GM18909 (cell line): ENCODE measurements around the gene GUCA1A.
A peak's percentile ranks its signal among the peaks of the same experiment; 100 is the strongest.
"Not testable (repeated sequence)": the region's sequence is repeated elsewhere in the genome, so short reads cannot be mapped to it uniquely, and the experiment has no call there.

Experiments used
- ATAC-seq: cut with Tn5 transposase; IDR thresholded peaks from one replicate; pipeline ENCODE4 v1.9.1; 2021; ENCODE audit warnings: mild to moderate bottlenecking; ENCODE audit not compliant: unreplicated experiment, poor library complexity

The GUCA1A gene

DNA sequence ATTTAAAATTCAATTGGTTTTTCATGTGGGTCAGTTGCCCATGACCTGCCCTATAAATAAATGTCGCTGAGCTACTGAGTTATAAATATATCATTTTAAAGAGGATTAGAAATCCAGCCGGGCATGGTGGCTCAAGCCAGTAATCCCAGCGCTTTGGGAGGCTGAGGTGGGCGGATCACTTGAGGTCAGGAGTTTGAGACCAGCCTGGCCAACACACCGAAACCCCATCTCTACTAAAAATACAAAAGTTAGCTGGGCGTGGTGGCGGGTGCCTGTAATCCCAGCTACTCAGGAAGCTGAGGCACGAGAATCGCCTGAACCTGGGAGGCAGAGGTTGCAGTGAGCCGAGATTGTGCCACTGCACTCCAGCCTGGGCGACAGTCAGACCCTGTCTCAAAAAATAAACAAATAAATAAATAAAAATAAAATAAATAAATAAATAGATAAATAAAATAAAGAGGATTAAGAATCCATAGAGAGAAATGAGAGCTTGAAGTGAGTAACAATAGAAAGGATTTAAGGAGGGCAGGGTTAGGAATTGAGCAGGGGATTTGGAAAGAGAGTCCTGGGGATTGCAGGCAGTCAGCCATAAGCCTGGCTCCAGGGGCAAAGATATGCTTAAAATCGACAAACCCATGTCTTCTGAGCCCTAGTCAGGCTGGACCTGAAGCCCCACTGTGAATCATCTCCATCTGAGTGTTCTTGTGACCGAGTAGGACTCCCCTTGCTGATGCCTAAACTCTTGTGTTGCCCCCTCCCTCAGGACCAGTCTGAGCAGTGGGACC, 29.2 kb downstream of the GUCA1A start:
- not testable (repeated sequence) for ATAC-seq

DNA sequence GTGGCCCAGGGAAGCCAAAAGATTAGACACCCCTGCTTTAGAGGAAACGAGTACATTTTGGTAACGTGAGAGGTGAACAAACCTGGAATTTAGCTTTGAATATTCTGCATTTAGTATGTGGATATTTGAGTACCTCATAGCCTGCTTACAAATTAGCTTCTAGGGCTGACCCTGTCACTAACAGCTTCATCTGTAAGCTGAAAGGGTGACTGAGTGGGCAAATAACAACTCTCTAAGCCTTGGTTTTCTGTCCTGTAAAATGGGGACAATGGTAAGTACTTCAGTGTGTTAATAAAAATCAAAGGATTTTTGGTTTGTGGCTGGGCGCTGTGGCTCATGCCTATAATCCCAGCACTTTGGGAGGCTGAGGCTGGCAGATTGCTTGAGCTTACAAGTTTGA, 30.0 kb downstream of the GUCA1A start:
- ATAC-seq = no peak

DNA sequence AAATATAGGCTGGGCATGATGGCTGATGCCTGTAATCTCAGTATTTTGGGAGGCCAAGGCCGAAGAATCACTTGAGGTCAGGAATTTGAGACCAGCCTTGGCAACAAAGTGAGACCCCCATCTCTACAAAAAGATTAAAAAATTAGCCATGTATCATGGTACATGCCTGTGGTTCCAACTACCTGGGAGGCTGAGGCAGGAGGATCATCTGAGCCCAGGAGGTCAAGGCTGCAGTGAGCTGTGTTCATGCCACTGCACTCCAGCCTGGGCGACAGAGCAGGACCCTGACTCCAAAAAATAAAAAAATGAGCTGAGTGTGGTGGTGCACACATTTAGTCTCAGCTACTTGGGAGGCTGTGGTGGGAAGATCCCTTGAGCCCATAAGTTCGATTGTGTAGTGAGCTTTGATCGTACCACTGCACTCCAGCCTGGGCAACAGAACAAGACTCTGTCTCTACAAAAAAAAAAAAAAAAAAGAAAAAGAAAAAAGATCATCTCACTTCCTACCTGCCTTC, 31.7 kb downstream of the GUCA1A start:
- ATAC-seq = no peak

DNA sequence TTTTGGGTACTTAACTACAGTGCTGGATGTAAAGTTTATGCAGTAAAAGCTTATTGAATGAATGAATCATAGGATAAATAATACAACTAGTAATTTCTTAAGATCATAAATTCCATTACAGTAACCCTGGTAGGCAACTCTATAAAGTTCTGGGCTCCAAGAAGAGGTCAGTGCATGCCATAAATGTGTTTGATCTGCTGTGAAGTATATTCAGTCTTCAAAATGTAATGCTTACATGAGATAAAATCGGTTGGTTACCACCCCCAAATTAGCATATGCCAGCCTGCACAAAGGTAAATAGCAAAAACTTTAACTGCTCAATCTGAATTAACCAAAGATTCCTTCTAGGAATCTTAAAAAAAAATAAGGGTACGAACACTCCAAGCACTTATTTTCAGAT, 34.4 kb downstream of the GUCA1A start:
- not testable (repeated sequence) for ATAC-seq

DNA sequence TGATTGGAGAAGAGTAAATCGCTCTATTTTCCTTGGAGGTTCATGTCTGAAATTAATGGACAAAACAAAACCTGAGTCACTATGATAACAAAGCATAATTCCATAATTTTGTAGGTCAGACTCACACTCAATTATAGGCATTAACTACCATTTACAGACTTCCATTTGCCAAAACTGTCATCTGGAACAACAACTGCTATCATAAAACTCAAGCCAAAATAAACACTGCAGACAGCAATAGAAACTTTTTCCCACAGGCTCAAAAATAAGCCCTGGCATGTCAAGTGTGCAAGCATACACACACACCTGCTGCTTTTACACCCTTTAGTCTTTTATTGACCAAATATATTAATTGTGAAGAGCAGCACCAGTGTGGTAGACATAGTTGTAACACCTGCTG, 37.4 kb downstream of the GUCA1A start:
- ATAC-seq = no peak

DNA sequence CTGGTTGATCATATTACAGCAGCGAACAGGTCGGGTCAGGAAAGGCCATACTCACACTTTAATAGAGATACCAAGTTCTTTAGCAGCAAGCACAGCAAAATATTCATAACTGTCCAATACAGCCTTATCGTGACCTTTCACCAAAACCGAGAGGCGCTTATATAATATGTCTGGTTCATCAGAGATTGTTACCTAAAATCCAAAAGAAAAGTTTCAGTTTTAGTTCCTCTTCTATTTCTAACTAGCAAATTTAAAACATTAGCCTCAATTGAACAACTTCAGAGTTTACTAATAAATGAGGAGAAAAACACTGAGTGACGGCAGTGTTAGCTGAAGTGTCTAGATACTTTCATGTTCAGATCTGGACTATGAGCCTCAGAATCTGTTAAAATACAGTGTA, 38.6 kb downstream of the GUCA1A start:
- ATAC-seq = no peak

DNA sequence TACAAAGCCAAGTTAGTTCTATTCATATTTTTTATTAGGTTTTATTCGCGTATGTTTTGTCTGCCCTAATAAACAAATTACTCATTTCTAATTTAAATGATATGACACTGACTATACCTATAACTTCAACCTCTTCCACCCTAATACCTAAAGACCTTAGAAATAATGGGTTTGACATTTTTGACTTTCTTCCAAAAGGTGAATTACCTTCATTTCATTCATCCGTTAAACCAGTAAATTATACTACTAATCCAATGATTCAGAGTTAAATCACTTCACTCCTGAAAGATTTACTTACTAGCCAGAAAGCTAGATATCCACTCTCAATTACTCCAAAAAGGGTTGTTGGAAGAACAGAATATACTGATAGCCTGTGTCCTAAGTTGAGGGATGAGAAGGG, 39.3 kb downstream of the GUCA1A start:
- no peak for ATAC-seq

DNA sequence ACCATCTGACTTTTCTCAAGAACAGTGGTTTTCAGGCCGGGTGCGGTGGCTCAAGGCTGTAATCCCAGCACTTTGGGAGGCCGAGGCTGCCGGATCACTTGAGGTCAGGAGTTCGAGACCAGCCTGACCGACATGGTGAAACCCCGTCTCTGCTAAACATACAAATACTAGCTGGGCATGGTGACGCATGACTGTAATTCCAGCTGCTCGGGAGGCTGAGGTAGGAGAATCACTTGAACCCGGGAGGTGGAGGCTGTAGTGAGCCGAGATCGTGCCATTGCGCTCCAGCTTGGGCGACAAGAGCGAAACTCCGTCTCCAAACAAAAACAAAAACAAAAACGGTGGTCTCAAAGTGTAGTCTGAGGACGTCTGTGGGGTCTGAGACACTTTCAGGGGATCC, 43.3 kb downstream of the GUCA1A start:
- ATAC-seq = not testable (repeated sequence)

DNA sequence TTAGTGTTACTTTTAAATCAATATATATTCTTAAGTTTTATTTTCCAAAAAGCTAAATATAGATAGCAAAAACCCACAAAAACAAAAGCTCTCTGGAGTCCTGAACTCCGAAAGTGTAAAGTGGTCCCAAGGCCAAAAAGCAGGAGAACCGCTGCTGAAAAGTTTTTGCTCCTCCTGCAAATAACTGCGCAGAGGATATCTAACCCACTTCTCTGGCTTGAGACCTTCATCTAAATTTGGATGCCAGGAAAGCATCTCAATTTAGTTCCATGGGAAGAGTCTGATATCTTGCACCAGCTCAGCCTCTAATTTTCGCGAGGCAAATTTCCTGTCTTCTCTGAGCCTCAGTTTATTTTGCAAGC, 44.0 kb downstream of the GUCA1A start:
- no peak for ATAC-seq

DNA sequence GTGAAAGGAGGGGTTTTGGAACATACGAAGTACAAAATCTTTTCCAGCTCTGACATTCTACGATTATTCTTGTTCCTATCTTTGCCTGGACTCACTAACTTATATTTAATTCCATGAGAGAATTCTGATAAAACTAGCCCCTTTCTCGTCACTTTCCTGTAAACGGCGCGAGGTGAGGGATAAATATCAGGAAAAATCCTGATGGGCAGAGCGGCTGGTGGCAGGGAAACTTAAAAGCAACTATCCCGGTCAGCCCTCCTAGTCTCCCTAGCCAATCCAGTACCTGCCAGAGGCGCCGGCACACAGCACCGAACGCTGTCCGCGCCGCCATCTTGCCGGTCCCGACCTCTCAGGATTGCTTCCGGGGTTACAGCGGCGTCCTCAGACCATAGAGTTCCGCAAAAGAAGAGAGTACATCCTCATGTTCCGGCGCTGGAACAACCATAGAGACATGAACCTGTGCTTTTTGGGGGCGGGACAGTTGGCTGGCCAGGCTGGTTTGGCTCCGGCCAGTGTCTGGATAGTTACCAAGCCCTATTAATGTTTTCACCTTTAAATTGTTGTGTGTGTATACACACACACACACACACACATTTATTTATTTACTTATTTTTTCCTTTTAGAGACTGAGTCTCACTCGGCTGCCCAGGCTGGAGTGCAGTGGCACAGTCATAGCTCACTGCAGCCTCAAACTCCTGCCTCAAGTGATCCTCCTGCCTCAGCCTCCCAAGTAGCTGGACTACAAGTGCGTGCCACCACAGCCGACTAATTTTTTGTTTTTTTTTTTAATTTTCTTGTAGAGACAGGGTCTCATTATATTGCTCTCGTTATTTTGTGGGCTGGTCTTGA, 44.6 kb downstream of the GUCA1A start, which contains the start of gene MRPS10:
MRPS10 (minus strand) TSS at position 343 of the 849 bp plus-strand sequence; CDS start at position 331, 12 bp downstream.
- peak; percentile 95 for ATAC-seq

DNA sequence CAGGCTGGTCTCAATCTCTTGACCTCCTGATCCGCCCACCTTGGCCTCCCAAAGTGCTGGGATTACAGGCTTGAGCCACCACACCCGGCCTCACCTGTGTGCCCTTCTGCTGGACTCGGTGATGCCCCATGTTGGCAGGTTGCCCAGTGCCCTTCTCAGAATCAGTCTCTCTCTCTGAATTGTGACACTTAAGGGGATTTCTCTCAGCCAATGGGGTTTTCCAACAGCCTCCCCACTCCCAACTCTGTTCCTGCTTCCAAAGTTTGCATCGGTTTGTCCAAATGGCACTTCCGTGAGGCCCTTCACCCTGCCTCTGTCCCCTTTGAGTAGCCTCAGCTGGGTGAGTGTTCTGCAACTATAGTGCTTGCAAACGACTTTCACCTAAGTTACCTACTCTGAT, 47.6 kb downstream of the GUCA1A start:
- ATAC-seq = no peak

DNA sequence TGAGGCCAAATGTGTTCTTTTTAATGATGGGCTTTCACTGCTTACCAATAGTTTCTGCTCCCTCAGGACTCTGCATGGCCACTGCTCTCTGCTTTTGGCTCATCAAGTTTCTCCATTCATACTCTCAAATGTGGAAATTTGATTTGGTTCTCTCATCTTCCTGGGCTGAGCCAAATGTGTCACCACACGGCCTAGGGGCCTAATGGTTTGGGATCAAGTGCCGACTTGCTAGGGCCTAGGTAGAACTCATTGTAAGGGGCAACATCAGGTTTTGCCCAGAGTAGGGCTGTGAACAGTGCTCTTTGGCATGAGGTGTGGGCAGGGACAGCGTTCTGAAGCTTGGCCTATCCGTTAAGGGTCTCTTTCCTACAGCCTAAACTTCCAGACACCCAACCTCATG, 48.4 kb downstream of the GUCA1A start:
- no peak for ATAC-seq

DNA sequence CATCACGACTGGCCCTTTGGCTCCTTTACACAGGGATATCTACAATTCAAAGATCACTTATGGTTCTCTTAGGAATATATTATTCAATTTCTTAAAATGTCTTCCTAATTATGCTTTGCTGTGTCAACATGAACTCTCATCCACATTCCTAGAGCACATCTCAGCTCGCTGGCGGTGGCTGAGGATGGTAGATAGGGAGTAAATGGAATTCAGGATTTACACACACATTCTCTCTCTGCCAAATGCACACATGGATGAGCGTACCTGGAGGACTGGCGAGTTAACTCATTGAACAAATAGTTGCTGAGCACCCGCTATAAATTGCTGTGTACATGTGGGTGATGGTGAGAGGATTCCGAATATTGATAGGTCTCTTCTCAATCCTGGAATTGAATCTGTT, 49.3 kb downstream of the GUCA1A start:
- no peak for ATAC-seq

DNA sequence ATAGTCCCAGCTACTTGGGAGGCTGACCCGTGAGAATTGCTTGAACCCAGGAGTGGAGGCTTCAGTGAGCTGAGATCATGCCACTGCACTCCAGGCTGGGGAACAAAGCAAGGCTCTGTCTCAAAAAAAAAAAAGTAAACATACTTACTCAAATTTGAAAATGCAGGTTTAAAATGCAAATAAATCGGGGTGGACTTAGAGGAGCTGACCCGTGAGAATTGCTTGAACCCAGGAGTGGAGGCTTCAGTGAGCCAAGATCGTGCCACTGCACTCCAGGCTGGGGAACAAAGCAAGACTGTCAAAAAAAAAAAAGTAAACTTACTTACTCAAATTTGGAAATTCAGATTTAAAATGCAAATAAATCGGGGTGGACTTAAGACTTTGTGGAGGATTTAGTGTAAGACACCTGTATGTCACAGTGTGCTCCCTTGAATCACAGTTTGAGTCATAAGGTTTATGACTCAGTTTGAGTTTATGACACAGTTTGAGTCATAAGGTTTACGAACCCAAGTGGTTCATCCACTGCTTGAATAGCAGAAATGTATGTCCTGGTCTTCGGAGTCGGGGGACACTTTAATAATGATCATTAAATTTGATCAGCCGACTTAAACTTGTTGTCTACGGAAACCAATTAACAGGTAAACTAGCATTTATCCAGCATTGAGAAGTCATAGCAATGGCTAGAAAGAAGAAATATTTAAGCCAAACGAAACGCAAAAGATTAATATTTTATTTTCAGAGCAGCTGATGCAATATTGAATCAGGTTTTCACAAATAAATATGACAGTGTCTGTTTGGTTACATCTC, 51.3 kb downstream of the GUCA1A start:
- peak; percentile 85 for ATAC-seq

DNA sequence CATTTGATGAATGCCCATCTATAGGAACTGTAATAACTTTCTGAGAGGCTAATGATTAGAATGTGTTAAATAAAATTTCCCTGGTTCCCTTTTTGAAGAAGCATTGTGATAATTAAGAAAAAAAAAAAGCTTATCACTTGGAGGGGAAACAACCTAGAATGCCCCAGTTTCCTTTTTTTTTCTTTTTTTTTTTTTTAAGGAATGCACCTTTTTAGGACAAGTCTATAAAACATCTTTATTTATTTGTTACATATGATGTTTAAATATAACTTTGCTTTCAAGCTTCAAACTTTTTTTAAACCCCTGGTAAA, 51.8 kb downstream of the GUCA1A start:
- ATAC-seq = no peak

DNA sequence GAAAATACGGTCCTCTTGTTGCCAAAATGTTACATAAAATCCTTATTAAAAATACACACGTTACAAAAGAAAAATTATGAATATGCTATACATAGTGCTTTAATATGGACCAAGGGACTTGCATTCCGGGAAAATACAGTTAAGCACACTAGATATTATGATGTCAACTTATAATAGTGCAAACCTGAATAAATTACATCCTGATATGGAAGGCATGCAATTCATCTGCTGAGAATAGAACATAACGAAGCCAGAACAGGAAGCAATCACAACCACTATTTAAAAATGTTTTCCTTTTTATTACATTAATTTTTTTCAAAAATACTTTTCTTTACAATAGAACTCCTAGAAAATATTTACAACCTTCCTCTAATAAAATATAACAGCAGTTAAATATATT, 52.3 kb downstream of the GUCA1A start:
- ATAC-seq = no peak

DNA sequence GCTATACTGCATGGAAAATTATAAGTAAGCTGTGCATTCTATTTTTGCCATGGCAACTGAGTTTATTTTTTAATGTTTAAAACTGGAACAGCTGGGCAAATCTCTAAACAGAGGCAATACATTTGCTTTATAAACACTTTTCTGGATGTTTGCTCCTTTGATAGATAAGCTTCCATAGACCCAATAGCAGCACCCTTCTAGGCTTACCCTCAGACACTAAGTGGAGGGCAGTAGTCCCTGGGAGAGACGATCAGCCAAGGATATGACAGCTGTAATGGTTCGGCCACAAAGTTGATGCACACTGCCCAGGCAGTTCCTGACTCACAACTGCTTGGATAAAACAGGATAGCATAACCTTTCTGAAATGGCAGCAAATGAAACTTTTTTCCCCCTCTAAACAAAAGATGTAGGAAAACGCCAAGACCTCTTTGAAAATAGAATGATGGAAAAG, 53.0 kb downstream of the GUCA1A start:
- no peak for ATAC-seq

DNA sequence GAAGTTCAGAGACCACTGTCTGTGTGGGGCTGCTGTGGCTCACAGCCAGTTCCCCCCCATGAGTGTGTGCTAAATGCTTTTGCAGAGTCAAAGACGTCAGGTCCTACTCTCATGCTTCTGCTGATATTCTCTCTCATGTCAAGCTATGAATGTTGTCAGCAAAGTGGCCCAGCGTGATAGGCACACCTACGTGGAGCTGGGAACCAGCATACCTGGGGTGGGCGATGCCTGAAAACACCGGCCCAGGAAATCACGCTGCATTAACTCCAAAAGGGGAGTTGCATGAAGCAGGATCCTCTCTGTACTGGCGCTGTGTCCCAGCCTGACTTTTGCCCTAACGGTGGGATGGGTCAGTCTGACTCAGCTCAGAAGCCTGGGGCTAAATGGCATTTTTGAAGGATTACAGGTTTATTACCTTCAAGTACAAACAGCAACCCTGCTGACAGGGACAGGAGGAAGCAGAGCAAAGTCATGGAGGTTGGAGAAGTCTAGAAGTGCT, 53.5 kb downstream of the GUCA1A start:
- ATAC-seq = no peak

DNA sequence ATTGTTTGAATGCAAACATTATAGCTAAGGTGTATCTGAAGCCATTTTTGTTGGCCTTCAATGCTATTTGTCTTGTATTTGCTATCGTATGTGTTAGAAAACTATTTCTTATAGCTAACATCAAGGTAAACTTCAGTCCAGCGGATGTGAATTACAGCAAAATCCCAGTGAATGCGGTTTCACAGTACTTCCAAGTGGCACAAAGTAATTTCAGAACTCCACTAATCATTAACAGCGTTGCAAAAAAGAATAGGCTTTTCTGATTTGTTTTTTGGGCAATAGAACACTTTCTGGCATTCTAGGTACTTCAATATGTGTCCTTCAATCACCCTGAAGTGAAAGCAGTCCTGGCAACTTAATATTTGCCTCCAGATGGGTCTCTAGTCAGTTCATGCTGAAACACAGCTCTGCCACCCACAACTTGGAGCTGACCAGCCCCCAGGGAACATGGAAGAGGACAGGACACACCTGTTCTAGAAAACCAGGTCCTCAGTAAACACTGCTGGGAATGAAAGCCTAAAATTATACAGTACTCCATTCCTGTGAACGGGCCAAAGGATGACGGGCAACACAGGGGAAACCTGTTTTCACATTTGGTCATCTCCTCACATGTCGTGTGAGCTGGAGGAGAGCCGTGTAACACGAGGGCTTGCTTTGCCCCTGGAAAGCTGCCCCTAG, 54.1 kb downstream of the GUCA1A start:
- ATAC-seq = no peak

DNA sequence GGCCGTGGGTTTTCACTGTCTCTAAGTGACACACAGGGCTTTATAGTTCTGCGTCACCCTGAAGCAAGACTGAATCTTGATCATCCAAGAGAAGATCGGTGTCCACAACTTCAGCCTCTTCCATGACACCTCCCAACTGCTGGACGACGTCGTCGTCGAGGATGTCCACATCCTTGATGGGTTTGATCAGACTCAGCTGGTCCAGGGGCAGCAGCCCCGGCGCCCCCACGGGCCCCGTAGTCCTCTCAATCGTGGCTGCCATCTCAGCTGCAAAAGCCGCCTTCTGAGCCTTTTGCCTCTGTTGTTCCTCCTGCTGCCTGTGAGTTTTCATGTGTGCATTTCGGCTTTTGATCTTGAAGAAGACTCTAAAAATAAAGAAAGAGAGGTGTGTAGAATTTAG, 55.1 kb downstream of the GUCA1A start:
- no peak for ATAC-seq
